H1 (cell line): ENCODE data around the gene UNC13D. TPM values are rescaled to one million over a fixed set of nuclear protein-coding genes. Genes with fewer than 3 reads are reported as not detected.

Source experiments
- CTCF ChIA-PET: fragments of 300-600 bp; sonication (Branson Sonifier 250); formaldehyde crosslinking; loops from one replicate; lab custom pipeline; 2021; ENCODE audit not compliant: partially characterized antibody; lab: Charles Lee
- POLR2A ChIA-PET: fragments of 300-600 bp; sonication (Branson Sonifier 250); formaldehyde crosslinking; loops from one replicate; lab custom pipeline; 2021; ENCODE audit warnings: inconsistent platforms; ENCODE audit not compliant: partially characterized antibody; lab: Charles Lee
- DNase-seq, 2 experiments: peaks; one replicate each; pipeline versions ENCODE4 v3.0.0 to v3.0.0-alpha.2; 2010 to 2022; ENCODE audit warnings: low spot score in 2 of 2, low read depth in 1 of 2, mixed read lengths in 1 of 2
- FAIRE-seq: peaks from 2 replicates; lab custom pipeline; 2011; peaks lifted over from hg19 to GRCh38; lab: Jason Lieb, UNC
- H2AFZ ChIP-seq: 2 replicates; pipeline ENCODE4 v1.8.1; 2012; ENCODE audit warnings: low read length, inconsistent platforms
- H2AK5ac ChIP-seq: 2 replicates; pipeline ENCODE4 v1.6.1; 2013; ENCODE audit warnings: low read depth, low read length
- H2BK120ac ChIP-seq: replicated peaks from 2 replicates; pipeline ENCODE3; 2013; ENCODE audit warnings: low read depth, low read length, inconsistent platforms
- H2BK12ac ChIP-seq: 2 replicates; pipeline ENCODE4 v1.6.1; 2013; ENCODE audit warnings: low read depth, low read length
- H2BK15ac ChIP-seq: 2 replicates; pipeline ENCODE4 v1.6.1; 2013; ENCODE audit warnings: low read length
- H2BK20ac ChIP-seq: 2 replicates; pipeline ENCODE4 v1.6.1; 2013; ENCODE audit warnings: low read length
- H2BK5ac ChIP-seq: 2 replicates; pipeline ENCODE4 v1.6.1; 2013; ENCODE audit warnings: low read depth, low read length
- H3K14ac ChIP-seq: 2 replicates; pipeline ENCODE4 v1.6.1; 2013; ENCODE audit warnings: inconsistent platforms; ENCODE audit not compliant: insufficient read length
- H3K18ac ChIP-seq: 2 replicates; pipeline ENCODE4 v1.6.1; 2013; ENCODE audit warnings: low read length; ENCODE audit errors: extremely low read depth
- H3K23ac ChIP-seq: 2 replicates; pipeline ENCODE4 v1.6.1; 2013; ENCODE audit warnings: inconsistent platforms; ENCODE audit not compliant: insufficient read length
- H3K23me2 ChIP-seq: 2 replicates; pipeline ENCODE4 v1.6.1; 2013; ENCODE audit warnings: low read depth, low read length
- H3K27ac ChIP-seq: 2 replicates; pipeline ENCODE4 v1.6.1; 2011; ENCODE audit warnings: low read depth, low read length, inconsistent platforms
- H3K27me3 ChIP-seq, 4 experiments: replicated peaks in 1 of 4; 1 replicate in 1 of 4; 2 replicates in 3 of 4; pipeline versions ENCODE4 v1.6.1 to v1.8.1; 2011 to 2013; ENCODE audit warnings: low read length in 3 of 4, mild to moderate bottlenecking in 3 of 4, inconsistent platforms in 2 of 4, mixed read lengths in 2 of 4, moderate library complexity in 1 of 4; ENCODE audit not compliant: control insufficient read depth in 3 of 4, insufficient read depth in 3 of 4; ENCODE audit errors: extremely low read depth in 1 of 4
- H3K36me3 ChIP-seq, 4 experiments: 2 replicates each; pipeline versions ENCODE4 v1.6.1 to v1.8.1; 2011 to 2013; ENCODE audit warnings: mild to moderate bottlenecking in 4 of 4, low read length in 3 of 4, moderate library complexity in 2 of 4, control low read depth in 1 of 4, inconsistent platforms in 1 of 4; ENCODE audit not compliant: insufficient read depth in 4 of 4, control insufficient read depth in 2 of 4
- H3K4ac ChIP-seq: replicated peaks from 2 replicates; pipeline ENCODE3; 2013; ENCODE audit warnings: low read length, low read depth, mixed read lengths, inconsistent platforms; ENCODE audit not compliant: insufficient read length
- H3K4me1 ChIP-seq, 4 experiments: replicated peaks in 1 of 4; 1 replicate in 1 of 4; 2 replicates in 3 of 4; pipeline versions ENCODE4 v1.6.1 to v1.8.1; 2011 to 2013; ENCODE audit warnings: low read length in 3 of 4, inconsistent platforms in 2 of 4, mixed read lengths in 1 of 4; ENCODE audit not compliant: insufficient read depth in 4 of 4, control insufficient read depth in 3 of 4
- H3K4me2 ChIP-seq, 2 experiments: 2 replicates each; pipeline versions ENCODE4 v1.6.1 to v1.8.1; 2011 to 2013; ENCODE audit warnings: low read depth in 2 of 2, low read length in 2 of 2, control low read depth in 1 of 2, inconsistent platforms in 1 of 2, mild to moderate bottlenecking in 1 of 2; ENCODE audit not compliant: insufficient read depth in 1 of 2
- H3K4me3 ChIP-seq, 4 experiments: fragments of 200-600, 300-600 bp in 1 of 4; sonication (generic), shearing (Covaris generic), sonication (Bioruptor Twin) in 1 of 4; 2 replicates each; pipeline versions ENCODE4 v1.5.1 to v1.8.1; 2011 to 2016; ENCODE audit warnings: low read length in 4 of 4, low read depth in 3 of 4, control low read depth in 2 of 4, inconsistent platforms in 2 of 4, mild to moderate bottlenecking in 2 of 4, mixed read lengths in 1 of 4, moderate library complexity in 1 of 4; ENCODE audit not compliant: insufficient read depth in 2 of 4; ENCODE audit errors: extremely low read depth in 1 of 4
- H3K56ac ChIP-seq: replicated peaks from 2 replicates; pipeline ENCODE3; 2013; ENCODE audit warnings: low read depth, mild to moderate bottlenecking, mixed read lengths, low read length, inconsistent platforms; ENCODE audit not compliant: insufficient read length
- H3K79me1 ChIP-seq: 2 replicates; pipeline ENCODE4 v1.6.1; 2013; ENCODE audit warnings: low read depth, low read length, control low read depth
- H3K79me2 ChIP-seq, 2 experiments: 2 replicates each; pipeline versions ENCODE4 v1.6.1 to v1.8.1; 2012 to 2013; ENCODE audit warnings: low read length in 2 of 2, mild to moderate bottlenecking in 2 of 2, inconsistent platforms in 1 of 2; ENCODE audit not compliant: insufficient read depth in 2 of 2, control insufficient read depth in 1 of 2
- H3K9ac ChIP-seq, 4 experiments: replicated peaks in 1 of 4; 1 replicate in 1 of 4; 2 replicates in 3 of 4; pipeline versions ENCODE4 v1.6.1 to v1.8.1; 2011 to 2013; ENCODE audit warnings: low read depth in 3 of 4, low read length in 3 of 4, control low read depth in 2 of 4, mild to moderate bottlenecking in 2 of 4, moderate library complexity in 2 of 4, inconsistent platforms in 1 of 4; ENCODE audit errors: extremely low read depth in 1 of 4
- H3K9me3 ChIP-seq, 2 experiments: 2 replicates each; pipeline versions ENCODE4 v1.6.1 to v1.8.1; 2012 to 2013; ENCODE audit warnings: mild to moderate bottlenecking in 2 of 2, moderate library complexity in 2 of 2, control low read depth in 1 of 2, inconsistent platforms in 1 of 2, low read depth in 1 of 2, low read length in 1 of 2, mixed read lengths in 1 of 2; ENCODE audit not compliant: insufficient read depth in 2 of 2
- H4K20me1 ChIP-seq, 2 experiments: replicated peaks in 1 of 2; 2 replicates each; pipeline versions ENCODE3 to v1.8.1; 2011 to 2013; ENCODE audit warnings: inconsistent platforms in 2 of 2, low read length in 2 of 2, mild to moderate bottlenecking in 1 of 2; ENCODE audit not compliant: insufficient read depth in 2 of 2, control insufficient read depth in 1 of 2
- H4K5ac ChIP-seq: 2 replicates; pipeline ENCODE4 v1.6.1; 2013; ENCODE audit warnings: low read length, low read depth, mixed read lengths, inconsistent platforms; ENCODE audit not compliant: insufficient read length
- H4K8ac ChIP-seq: 2 replicates; pipeline ENCODE4 v1.8.0; 2013; ENCODE audit warnings: mild to moderate bottlenecking, moderate library complexity, low read length, inconsistent platforms; ENCODE audit not compliant: insufficient read depth; ENCODE audit errors: extremely low read depth
- H4K91ac ChIP-seq: replicated peaks from 2 replicates; pipeline ENCODE3; 2013; ENCODE audit warnings: low read length, mixed read lengths, inconsistent platforms; ENCODE audit not compliant: insufficient read length
- BACH1 ChIP-seq: IDR thresholded peaks from 2 replicates; pipeline ENCODE4 v1.6.1; 2012; ENCODE audit warnings: low read length, improper control_type of control experiment
- CTBP2 ChIP-seq: IDR thresholded peaks from 2 replicates; pipeline ENCODE4 v1.7.0; 2011; ENCODE audit warnings: borderline replicate concordance, mild to moderate bottlenecking, moderate library complexity, mixed read lengths, low read length; ENCODE audit not compliant: insufficient read depth, insufficient read length
- RFX5 ChIP-seq: IDR thresholded peaks from 2 replicates; pipeline ENCODE4 v1.6.1; 2011; ENCODE audit warnings: low read depth, low read length, improper control_type of control experiment, borderline replicate concordance
- SRF ChIP-seq: IDR thresholded peaks from 2 replicates; pipeline ENCODE4 v1.6.1; 2011; ENCODE audit warnings: mild to moderate bottlenecking, low read depth, low read length, moderate library complexity
- TAF7 ChIP-seq: optimal IDR thresholded peaks from 2 replicates; pipeline ENCODE3; 2011; ENCODE audit warnings: low read depth, mild to moderate bottlenecking, inconsistent platforms, low read length, moderate library complexity, borderline replicate concordance
- WGBS, 2 experiments: shearing (Covaris generic) in 1 of 2; methylation state at CpG; one replicate each; pipeline versions ENCODE4 v1.1.6 to v1.1.7; 2013 to 2015; ENCODE audit warnings: low lambda C conversion rate in 2 of 2, mixed read lengths in 2 of 2, inconsistent platforms in 1 of 2, low coverage in 1 of 2, missing lambda C conversion rate in 1 of 2; ENCODE audit not compliant: insufficient replicate concordance in 2 of 2, insufficient coverage in 1 of 2, insufficient read length in 1 of 2; ENCODE audit errors: extremely low coverage in 1 of 2, missing lambda C conversion rate in 1 of 2; 5-methylcytosine and 5-hydroxymethylcytosine counted together
- polyA plus RNA-seq, 7 experiments: library from polyadenylated mRNA; depleted of rRNA in 3 of 7; stranded (reverse) in 5 of 7; unstranded in 2 of 7; fragments of >200 nt in 5 of 7; fragments of 200-250 nt in 2 of 7; gene quantifications; 1 replicate in 5 of 7; 2 replicates in 1 of 7; 4 replicates in 1 of 7; pipeline versions ENCODE4 v1.2.1 to v1.2.3, GENCODE V29; 2011 to 2013; ENCODE audit warnings: missing spikeins in 2 of 7, mixed read lengths in 2 of 7
- total RNA-seq: library from RNA; stranded (reverse); fragmentation: NEBNext Ultra II Directional; extraction: Animal tissue kit (Norgen Biotek cat#: 25700); gene quantifications from 2 replicates; pipeline ENCODE4 v1.2.1, GENCODE V29; 2021

The UNC13D gene
- total and polyA plus RNA-seq, 2 of the 8 experiments (the other 6 are each of a cell fraction or from before 2014, with no cell fraction given): 3.6 to 8.4 TPM

DNA sequence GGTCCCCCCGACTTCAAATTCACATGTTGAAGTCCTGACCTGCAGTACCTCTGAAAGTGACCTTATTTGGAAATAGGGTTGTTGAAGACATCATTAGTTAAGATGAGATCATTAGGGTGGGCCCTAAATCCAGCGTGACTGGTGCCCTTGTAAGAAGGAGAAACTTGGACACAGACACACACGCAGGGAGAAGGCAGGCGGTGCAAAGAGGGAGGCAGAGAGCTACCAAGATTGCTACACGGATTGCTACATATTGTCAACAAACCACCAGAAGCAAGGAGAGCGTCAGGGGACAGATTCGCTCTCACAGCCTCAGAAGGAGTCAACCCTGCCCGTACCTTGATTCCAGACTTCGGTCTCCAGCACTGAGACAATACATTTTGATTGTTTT, 17.7 kb upstream of the UNC13D start:
- WGBS, 2 experiments: 88% methylated on average over 9 of the region's 9 CpGs; no CpG with 5 or more reads in 1 of the 2 experiments
- Histone ChIP-seq H2AK5ac (no peak overlapping the region; the same call in 1 of the 2 replicates), H3K18ac (no peak overlapping the region), H4K91ac (no peak overlapping the region), H3K56ac (no peak overlapping the region), H4K8ac (no peak overlapping the region), H3K23ac (no peak overlapping the region), H2BK120ac (no peak overlapping the region), H3K9me3 (no peaks in the 10 kb centered on the region), H3K9ac (no peak overlapping the region), H2AFZ (0 out of 2 replicates have a peak overlapping the region, but pooled peaks have one; percentile 34), H3K23me2 (no peaks in the 10 kb centered on the region), H3K4me3 (no peak overlapping the region), H3K14ac (no peak overlapping the region), H2BK12ac (peak overlapping the region; percentile 68; the same call in 1 of the 2 replicates), H3K27me3 (no peaks in the 10 kb centered on the region), H3K36me3 (no peaks in the 10 kb centered on the region), H2BK20ac (no peak overlapping the region), H3K4me2 (no peak overlapping the region), H3K79me2 (no peaks in the 10 kb centered on the region), H3K4ac (no peak overlapping the region), H4K20me1 (no peaks in the 10 kb centered on the region), H3K79me1 (no peaks in the 10 kb centered on the region), H2BK15ac (peak overlapping the region; percentile 88), H3K4me1 (peaks cover 0 to 3% (median 1%) of the 10 kb centered on the region in 4 experiments; a peak in 4 of 7 replicates), H2BK5ac (no peak overlapping the region), H4K5ac (no peak overlapping the region), H3K27ac (no peak overlapping the region)
- FAIRE-seq: no peak
- TF ChIP-seq BACH1: no peak
- TF ChIP-seq RFX5: no peak
- no peak for TF ChIP-seq CTBP2
- no peak for TF ChIP-seq TAF7
- peak; percentile 34; the same call in 1 of the 2 replicates for TF ChIP-seq SRF
- no peak for DNase-seq
- CTCF ChIA-PET: interaction anchor here (0.8 to 27.2 kb wide), 18 partner anchors 9 to 704 kb away, joined by 3 to 563 read pairs (median 5); partner anchors contain the start of genes TRIM47, TRIM65 and UNC13D
- POLR2A ChIA-PET: interaction anchor here (0.6 to 2.2 kb wide), 11 partner anchors 11 to 83 kb away, joined by 3 to 12 read pairs (median 4); partner anchors contain the start of gene UNK
